Small intestine (tissue), 7 donors: ENCODE measurements around the gene HIBCH. TPM values are rescaled to one million over a fixed set of nuclear protein-coding genes. Genes with fewer than 3 reads are reported as not detected.

Source experiments
- DNase-seq, 2 donors: peaks; one replicate each; pipeline versions ENCODE4 v3.0.0 to v3.0.0-alpha.2; 2013
- FAIRE-seq: peaks from 2 replicates; lab custom pipeline; 2012; peaks lifted over from hg19 to GRCh38; lab: Jason Lieb, UNC
- H3K27ac ChIP-seq, 3 donors: one replicate each; pipeline ENCODE4 v1.5.1; 2013; ENCODE audit warnings: low read length in 2 of 3, mild to moderate bottlenecking in 2 of 3, control low read depth in 1 of 3, inconsistent platforms in 1 of 3, low read depth in 1 of 3, moderate library complexity in 1 of 3
- H3K27me3 ChIP-seq, 3 donors: one replicate each; pipeline ENCODE4 v1.6.1; 2013; ENCODE audit warnings: low read length in 3 of 3, inconsistent platforms in 1 of 3; ENCODE audit not compliant: control insufficient read depth in 3 of 3, insufficient read depth in 3 of 3
- H3K36me3 ChIP-seq, 3 donors: one replicate each; pipeline ENCODE4 v1.6.1; 2013; ENCODE audit warnings: low read length in 3 of 3, inconsistent platforms in 1 of 3, low read depth in 1 of 3, mild to moderate bottlenecking in 1 of 3, moderate library complexity in 1 of 3; ENCODE audit not compliant: control insufficient read depth in 3 of 3, insufficient read depth in 2 of 3
- H3K4me1 ChIP-seq, 3 donors: one replicate each; pipeline ENCODE4 v1.6.1; 2013; ENCODE audit warnings: low read length in 2 of 3, inconsistent platforms in 1 of 3, low read depth in 1 of 3, mild to moderate bottlenecking in 1 of 3, moderate library complexity in 1 of 3; ENCODE audit not compliant: control insufficient read depth in 3 of 3, insufficient read depth in 2 of 3
- H3K4me3 ChIP-seq, 3 donors: one replicate each; pipeline ENCODE4 v1.5.1; 2013; ENCODE audit warnings: low read length in 3 of 3, control low read depth in 1 of 3, inconsistent platforms in 1 of 3, low read depth in 1 of 3, mild to moderate bottlenecking in 1 of 3, moderate library complexity in 1 of 3
- H3K9me3 ChIP-seq, 2 donors: one replicate each; pipeline ENCODE4 v1.6.1; 2013; ENCODE audit warnings: low read depth in 1 of 2, low read length in 1 of 2; ENCODE audit not compliant: control insufficient read depth in 2 of 2, insufficient read depth in 1 of 2
- WGBS, 3 donors: extraction: QIAGEN DNeasy Blood & Tissue Kit; methylation state at CpG; one replicate each; pipeline ENCODE4 v1.1.7; 2013; 5-methylcytosine and 5-hydroxymethylcytosine counted together
- polyA plus RNA-seq, 4 donors: library from polyadenylated mRNA; stranded (reverse) in 3 of 4; unstranded in 1 of 4; fragments of 200-250 nt in 3 of 4; fragments of 120-200 nt in 1 of 4; gene quantifications; one replicate each; pipeline versions ENCODE4 v1.2.1 to v1.2.3, GENCODE V29; 2013
- donor health status: healthy with polysubstance abuse.
- donor health status: control.
- donor health status: control.
- donor health status: Bipolar disorder and iron deficiency.
- donor health status: healthy.

Gene HIBCH
- polyA plus RNA-seq, 4 donors = 27.0 to 48.6 (median 37.0) TPM

GRCh38 chr2:190327867-190328572 lies 8.4 kb upstream of the HIBCH start:
- Histone ChIP-seq H3K27ac (no peak overlapping the region), H3K36me3 (no peaks in the 10 kb centered on the region), H3K4me3 (no peak overlapping the region), H3K4me1 (peaks cover 0 to 2% (median 0%) of the 10 kb centered on the region in 3 donors), H3K9me3 (no peaks in the 10 kb centered on the region), H3K27me3 (no peaks in the 10 kb centered on the region)
- 76 to 79% (median 77%) methylated on average over 4 of the region's 4 CpGs for WGBS, 3 donors
- FAIRE-seq (no peak), DNase-seq (no peak)

DNA sequence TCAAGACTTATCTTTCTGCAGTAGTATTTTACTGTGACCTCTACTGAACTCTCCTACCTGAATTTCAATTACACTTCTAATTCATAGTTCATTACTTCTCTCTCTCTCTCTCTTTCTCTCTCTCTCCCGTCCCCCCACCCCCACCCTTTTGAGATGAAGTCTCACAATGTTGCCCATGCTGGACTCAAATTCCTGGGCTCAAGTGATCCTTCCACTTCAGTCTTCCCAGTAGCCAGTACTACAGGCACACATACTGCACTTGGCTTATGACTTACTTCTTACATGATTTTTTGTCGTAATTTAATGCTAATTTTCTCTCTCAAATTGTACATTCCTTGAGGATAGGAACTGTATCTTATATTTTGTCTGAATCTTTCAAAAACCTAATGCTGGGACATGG lies 6.0 kb upstream of the HIBCH start:
- Histone ChIP-seq H3K4me1 (peaks cover 0 to 1% (median 0%) of the 10 kb centered on the region in 3 donors), H3K27ac (no peak overlapping the region), H3K36me3 (no peaks in the 10 kb centered on the region), H3K9me3 (no peaks in the 10 kb centered on the region), H3K4me3 (no peak overlapping the region), H3K27me3 (no peaks in the 10 kb centered on the region)
- FAIRE-seq (no peak), DNase-seq (no peak)
- 75 to 87% (median 81%) methylated on average over 2 of the region's 2 CpGs for WGBS, 3 donors

GRCh38 chr2:190323406-190323805 lies 3.8 kb upstream of the HIBCH start:
- Histone ChIP-seq H3K9me3 (no peaks in the 10 kb centered on the region), H3K27ac (no peak overlapping the region), H3K4me1 (peaks cover 0 to 6% (median 0%) of the 10 kb centered on the region in 3 donors), H3K4me3 (no peak overlapping the region), H3K36me3 (no peaks in the 10 kb centered on the region), H3K27me3 (no peaks in the 10 kb centered on the region)
- FAIRE-seq (no peak), DNase-seq (no peak)

DNA sequence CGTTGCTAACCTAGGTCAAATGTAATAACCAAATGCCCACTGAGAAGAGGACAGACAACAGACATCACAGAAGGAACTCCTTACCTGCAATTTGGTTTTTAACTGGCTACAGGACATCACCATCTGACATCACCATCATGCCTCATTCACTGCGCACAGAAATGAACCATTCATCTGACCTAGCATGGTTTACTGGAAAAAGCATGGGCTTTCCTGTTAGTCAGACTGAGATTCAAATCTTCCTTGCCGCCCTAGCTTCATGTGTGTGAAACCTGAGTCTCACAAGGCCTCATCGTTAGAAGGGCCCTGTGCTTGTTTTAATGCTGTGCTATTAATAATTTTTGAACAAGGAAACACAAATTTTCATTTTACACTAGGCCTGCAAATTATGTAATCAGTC lies 1.1 kb upstream of the HIBCH start:
- Histone ChIP-seq H3K36me3 (no peaks in the 10 kb centered on the region), H3K4me3 (no peak overlapping the region), H3K27ac (peak overlapping the region in 2 of 3 donors; percentile 17 to 92), H3K4me1 (peaks cover 0 to 11% (median 2%) of the 10 kb centered on the region in 3 donors), H3K9me3 (no peaks in the 10 kb centered on the region), H3K27me3 (no peaks in the 10 kb centered on the region)
- FAIRE-seq (no peak), DNase-seq (no peak)
- WGBS, 3 donors = 57 to 75% (median 74%) methylated on average over 4 of the region's 4 CpGs

- Histone ChIP-seq H3K4me1 (peaks cover 0 to 11% (median 2%) of the 10 kb centered on the region in 3 donors), H3K27me3 (no peaks in the 10 kb centered on the region), H3K36me3 (no peaks in the 10 kb centered on the region), H3K27ac (peak overlapping the region; percentile 50 to 92 (median 85)), H3K9me3 (no peaks in the 10 kb centered on the region), H3K4me3 (peak overlapping the region; percentile 58 to 68 (median 67))
- peak; percentile 48 to 61 for DNase-seq
- WGBS, 3 donors = 2 to 5% (median 2%) methylated on average over 12 of the region's 12 CpGs
- no peak for FAIRE-seq
Observed at GRCh38 chr2:190318931-190319554, 583 bp downstream of the HIBCH start.

DNA sequence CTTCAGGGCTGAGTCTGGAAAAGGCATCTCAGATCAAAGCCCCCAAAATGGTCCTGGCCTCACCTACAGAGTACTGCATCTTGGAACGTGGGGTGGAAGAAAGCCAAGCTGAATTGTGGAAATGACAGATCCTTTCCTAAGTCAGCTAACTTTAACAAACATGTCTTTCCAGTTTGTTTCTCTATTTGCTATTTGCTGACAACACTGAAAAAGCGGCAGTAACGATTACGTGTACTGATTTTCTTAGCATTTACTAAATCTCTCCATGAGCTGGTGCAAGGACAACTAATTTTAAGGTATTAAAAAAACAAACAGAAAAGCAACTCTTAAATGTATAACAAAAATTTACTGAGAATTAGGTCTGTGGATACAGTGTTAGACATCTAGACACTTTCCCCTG lies 1.1 kb downstream of the HIBCH start:
- H3K27ac ChIP-seq = peak overlapping the region in 2 of 3 donors; percentile 2 to 92
- WGBS, 3 donors = 18 to 44% (median 35%) methylated on average over 4 of the region's 4 CpGs
- peak overlapping the region in 2 of 3 donors; percentile 58 to 68 for H3K4me3 ChIP-seq
- H3K9me3 ChIP-seq = no peaks in the 10 kb centered on the region
- H3K36me3 ChIP-seq = no peaks in the 10 kb centered on the region
- no peaks in the 10 kb centered on the region for H3K27me3 ChIP-seq
- peak in 1 of 2 donors; percentile 17 for DNase-seq
- no peak for FAIRE-seq
- H3K4me1 ChIP-seq = peaks cover 0 to 11% (median 2%) of the 10 kb centered on the region in 3 donors

GRCh38 chr2:190315273-190315672 lies 4.4 kb downstream of the HIBCH start:
- peaks cover 2 to 7% (median 2%) of the 10 kb centered on the region in 3 donors for H3K4me1 ChIP-seq
- 47 to 67% (median 57%) methylated on average over 2 of the region's 2 CpGs for WGBS, 3 donors
- DNase-seq (no peak), FAIRE-seq (no peak)
- H3K27me3 ChIP-seq = no peaks in the 10 kb centered on the region
- no peaks in the 10 kb centered on the region for H3K9me3 ChIP-seq
- H3K4me3 ChIP-seq = no peak overlapping the region
- no peaks in the 10 kb centered on the region for H3K36me3 ChIP-seq
- H3K27ac ChIP-seq = no peak overlapping the region

DNA sequence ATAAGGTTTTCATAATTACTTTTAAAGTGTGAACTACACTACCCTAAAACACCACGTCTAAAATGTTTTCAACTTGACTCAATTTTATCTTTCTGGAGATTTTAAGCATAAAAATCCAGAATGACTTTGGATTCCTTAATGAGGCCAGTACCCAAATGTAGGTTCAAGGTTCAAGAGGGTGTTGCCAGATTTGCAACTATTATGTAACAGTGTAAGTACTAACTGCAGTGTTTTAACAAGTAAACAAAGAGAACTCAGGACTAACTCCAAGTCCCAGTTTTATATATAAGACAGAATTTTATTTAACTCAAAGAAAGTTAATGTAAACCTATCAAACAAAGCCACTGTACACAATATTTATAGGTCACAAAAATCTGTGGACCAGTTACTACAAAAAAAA lies 5.7 kb downstream of the HIBCH start:
- H3K27ac ChIP-seq = no peak overlapping the region

More for the DNA sequence above, 5.7 kb downstream of the HIBCH start:
- H3K9me3 ChIP-seq = no peaks in the 10 kb centered on the region
- DNase-seq (peak; percentile 16 to 62), FAIRE-seq (peak; percentile 86)
- peaks cover 0 to 6% (median 0%) of the 10 kb centered on the region in 3 donors for H3K36me3 ChIP-seq
- no peak overlapping the region for H3K4me3 ChIP-seq
- no peaks in the 10 kb centered on the region for H3K27me3 ChIP-seq
- WGBS, 3 donors = 14 to 44% (median 20%) methylated on average over 1 of the region's 1 CpG
- peaks cover 2 to 7% (median 2%) of the 10 kb centered on the region in 3 donors for H3K4me1 ChIP-seq
